GM19455 (cell line): ENCODE results near the gene GABRQ.
"Not testable (repeated sequence)": the region's sequence is repeated elsewhere in the genome, so short reads cannot be mapped to it uniquely, and the experiment has no call there.

ENCODE experiments used
- ATAC-seq: cut with Tn5 transposase; IDR thresholded peaks from one replicate; pipeline ENCODE4 v1.9.1; 2021; ENCODE audit not compliant: unreplicated experiment

The GABRQ gene

GRCh38 chrX:152656890-152657289, 19.2 kb downstream of the GABRQ start:
- no peak for ATAC-seq

GRCh38 chrX:152658302-152658701, 20.6 kb downstream of the GABRQ start:
- ATAC-seq, result no peak

- ATAC-seq, result no peak
Observed at GRCh38 chrX:152663086-152663485, 25.4 kb downstream of the GABRQ start.

GRCh38 chrX:152674135-152674534, 36.4 kb downstream of the GABRQ start:
- no peak for ATAC-seq

GRCh38 chrX:152674652-152675051, 37.0 kb downstream of the GABRQ start:
- ATAC-seq, result not testable (repeated sequence)

- ATAC-seq, result not testable (repeated sequence)
Observed at GRCh38 chrX:152681012-152681411, 43.3 kb downstream of the GABRQ start.

- not testable (repeated sequence) for ATAC-seq
Observed at GRCh38 chrX:152697952-152698931, 60.5 kb downstream of the GABRQ start, which contains the start of gene MAGEA3. Gene MAGEA3 (plus strand): TSS chrX:152698794. CDS start chrX:152700833, 2,039 bp downstream.

GRCh38 chrX:152700390-152700789, 62.7 kb downstream of the GABRQ start:
- not testable (repeated sequence) for ATAC-seq

GRCh38 chrX:152706500-152706899, 68.8 kb downstream of the GABRQ start:
- ATAC-seq, result not testable (repeated sequence)
